Activated CD4-positive, CD25-positive, alpha-beta regulatory T cell (primary cell): Measurements from ENCODE around the gene GCSAM.
A peak's percentile ranks its signal among the peaks of the same experiment; 100 is the strongest.

Experiments used
- DNase-seq, 4 experiments: peaks; one replicate each; lab custom pipeline; 2025; lab: John Stamatoyannopoulos, UW

The GCSAM gene

DNA sequence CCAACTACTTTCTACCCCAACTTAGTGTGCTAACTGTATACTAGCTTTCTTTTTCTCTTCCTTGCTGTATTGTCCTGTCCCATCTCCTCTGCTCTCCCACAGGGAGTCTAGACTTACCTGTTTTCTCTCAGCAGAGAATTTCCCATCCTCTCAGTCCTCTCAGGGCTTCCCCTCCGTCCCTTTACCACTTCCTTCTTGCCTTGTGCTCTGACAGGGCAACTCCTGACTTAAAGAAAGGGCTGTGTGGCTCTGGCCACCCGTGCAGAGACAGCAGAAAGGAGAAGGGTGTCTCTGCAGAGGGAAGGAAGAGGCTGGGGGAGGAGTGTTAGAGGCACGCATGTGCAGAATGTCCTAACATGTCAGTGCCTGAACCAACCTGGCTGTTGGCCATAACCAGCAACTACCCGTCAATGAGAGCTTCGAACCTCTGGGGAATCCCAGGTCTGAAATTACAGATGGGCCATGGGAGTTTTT is at the start of gene GCSAM:
GCSAM (minus strand) TSS at position 274 of the 474 bp plus-strand sequence; CDS start at position 146, 128 bp downstream.
- DNase-seq: peak in 1 of 4 experiments; percentile 1

DNA sequence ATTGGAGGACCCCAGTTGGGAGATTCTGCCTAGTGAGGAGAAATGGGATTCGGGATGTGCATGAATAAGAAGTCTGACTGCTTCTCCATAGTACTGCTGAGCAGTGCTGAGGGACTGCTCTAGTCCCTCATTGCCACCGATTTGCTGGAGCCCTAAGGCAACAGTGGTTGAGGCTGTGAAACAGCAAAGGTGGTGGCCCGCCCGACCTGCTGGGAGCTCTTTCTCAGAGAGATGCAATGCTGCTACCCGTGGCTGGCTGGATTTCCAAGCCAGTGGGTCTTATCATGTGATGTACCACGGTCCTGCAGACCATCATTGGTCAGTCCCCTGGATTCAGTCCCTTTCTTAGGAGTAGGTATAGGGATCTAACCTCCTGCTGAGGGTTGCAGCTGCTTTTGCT is 42.6 kb upstream of the GCSAM start:
- DNase-seq: no peak

DNA sequence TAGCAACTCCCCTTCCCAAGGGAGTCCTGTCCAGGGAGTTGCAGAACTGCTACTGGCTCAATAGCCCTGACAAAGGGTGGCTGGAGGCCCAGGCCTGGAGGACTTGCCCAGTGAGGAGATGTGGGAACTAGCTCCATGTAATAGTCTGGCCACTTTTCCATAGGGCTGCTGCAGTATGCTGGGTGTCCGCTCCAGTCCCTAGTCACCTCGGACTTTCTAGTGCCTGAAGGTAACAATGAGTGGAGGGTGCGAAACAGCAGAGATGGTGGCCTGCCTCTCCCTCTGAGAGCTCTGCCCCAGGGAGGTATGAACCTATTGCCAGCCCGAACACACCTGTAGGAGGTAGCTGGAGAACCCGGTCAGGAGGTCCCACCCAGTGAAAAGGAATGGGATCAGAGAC is 42.0 kb upstream of the GCSAM start:
- DNase-seq: no peak

- no peak for DNase-seq
Measured at GRCh38 chr3:112171144-112171543, 38.1 kb upstream of the GCSAM start.

DNA sequence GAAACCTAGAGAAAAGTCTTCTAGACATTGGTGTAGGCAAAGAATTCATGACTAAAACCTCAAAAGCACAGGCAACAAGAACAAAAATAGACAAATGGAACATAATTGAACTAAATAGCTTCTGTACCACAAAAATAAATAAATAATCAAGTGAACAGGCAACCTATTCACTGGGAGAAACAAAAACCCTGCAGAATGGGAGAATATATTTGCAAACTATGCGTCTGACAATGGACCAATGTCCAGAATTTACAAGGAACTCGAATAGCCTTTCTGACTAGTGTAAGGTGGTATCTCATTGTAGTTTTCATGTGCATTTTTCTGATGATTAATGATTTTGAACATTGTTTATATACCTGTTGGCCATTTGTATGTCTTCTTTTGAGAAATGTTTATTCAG is 37.0 kb upstream of the GCSAM start:
- DNase-seq: no peak

GRCh38 chr3:112167758-112168157 is 34.7 kb upstream of the GCSAM start:
- DNase-seq: no peak

DNA sequence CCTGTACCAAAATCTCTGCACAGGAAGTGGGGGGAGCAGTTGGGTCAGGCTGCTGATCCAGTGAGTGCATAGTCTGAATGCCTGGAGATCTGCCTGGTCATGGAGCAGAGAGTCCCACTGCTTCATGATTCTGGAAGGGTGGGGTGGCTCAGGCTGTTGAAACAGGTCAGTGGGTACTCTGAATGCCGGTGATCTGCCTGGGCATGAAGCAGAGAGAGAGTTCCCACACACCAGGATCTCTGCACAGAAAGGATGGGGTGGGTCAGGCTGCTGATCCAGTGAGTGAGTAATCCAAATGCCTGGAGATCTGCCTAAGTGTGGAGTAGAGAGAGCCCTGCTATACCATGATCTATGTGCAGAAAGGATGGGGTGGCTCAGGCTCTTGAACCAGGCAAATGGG is 16.1 kb upstream of the GCSAM start:
- no peak for DNase-seq

- no peak for DNase-seq
Measured at GRCh38 chr3:112143689-112144088, 10.6 kb upstream of the GCSAM start.

- DNase-seq: no peak
Measured at GRCh38 chr3:112143251-112143650, 10.2 kb upstream of the GCSAM start.

- no peak for DNase-seq
Measured at GRCh38 chr3:112141293-112141692, 8.2 kb upstream of the GCSAM start.

DNA sequence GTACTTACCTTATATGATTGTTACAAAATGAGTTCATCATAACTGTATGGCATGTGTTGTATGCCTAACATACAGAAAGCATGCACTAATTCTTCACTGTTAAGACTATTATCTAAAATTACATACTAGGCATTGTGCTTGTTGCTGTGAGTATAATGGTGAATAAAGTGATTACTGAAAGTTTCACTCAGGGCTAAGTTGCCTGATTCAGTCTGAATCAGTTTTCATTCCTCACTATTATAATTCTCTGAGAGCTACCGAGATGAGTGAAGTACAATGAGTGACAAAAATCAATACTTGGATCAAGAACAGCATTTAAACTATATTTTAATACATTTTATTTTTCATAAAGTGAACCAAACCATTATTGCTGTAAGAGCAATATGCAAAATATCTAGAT is 7.5 kb upstream of the GCSAM start:
- no peak for DNase-seq

DNA sequence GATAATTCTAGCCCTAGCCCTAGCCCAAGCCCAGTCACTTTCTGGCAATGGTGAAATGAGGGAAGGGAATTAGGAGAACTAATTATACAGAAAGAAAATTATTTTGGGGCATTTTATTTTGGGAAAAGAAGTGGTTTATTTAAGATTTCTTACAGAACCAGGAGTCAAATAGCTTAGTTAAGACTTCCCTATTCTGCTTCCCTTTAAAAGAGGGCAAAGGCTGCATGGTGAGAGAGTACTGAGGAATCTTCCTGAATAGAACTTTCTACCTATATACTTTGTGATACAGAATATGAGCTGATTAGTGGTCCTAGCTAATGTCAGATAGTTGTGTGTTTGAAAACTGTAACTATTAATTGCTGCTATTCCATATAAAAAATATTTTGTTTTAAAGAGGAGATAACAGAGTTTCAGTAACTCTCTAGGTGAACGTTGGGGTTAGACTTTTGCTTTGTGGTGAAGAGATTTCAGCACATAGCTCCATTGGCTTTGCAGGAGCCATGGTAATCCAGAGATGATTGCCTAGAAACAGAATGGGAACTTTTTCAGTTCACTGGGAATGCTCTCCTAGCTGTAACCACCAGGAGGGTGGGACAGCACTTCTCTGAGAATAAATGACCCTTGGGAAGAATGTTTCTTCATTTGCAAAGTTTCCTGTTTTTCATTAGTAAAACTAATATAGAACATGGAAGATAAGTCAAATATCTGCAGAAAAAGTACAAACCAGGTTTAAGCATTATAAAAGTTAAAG is 5.3 kb upstream of the GCSAM start:
- DNase-seq: no peak

DNA sequence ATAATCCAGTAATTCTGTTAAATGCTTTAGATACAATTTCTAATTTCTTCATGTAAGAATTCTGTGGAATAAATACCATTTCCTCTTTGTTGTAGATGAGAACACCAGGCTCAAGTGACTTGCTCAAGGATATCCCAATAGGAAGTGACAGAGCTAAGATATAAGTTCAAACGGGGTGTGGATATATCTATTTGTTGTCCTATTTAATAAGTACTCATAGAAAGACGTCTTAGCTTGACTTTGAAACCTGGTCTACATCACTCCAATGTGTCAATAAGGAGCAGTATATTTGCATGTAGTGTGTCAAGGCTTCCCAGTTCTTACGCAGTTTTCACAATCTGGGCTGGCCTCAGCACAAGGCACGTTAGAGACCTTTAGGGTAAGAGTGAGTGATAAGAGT is 4.7 kb upstream of the GCSAM start:
- DNase-seq: no peak

GRCh38 chr3:112136959-112137693 is 4.1 kb upstream of the GCSAM start:
- no peak for DNase-seq

DNA sequence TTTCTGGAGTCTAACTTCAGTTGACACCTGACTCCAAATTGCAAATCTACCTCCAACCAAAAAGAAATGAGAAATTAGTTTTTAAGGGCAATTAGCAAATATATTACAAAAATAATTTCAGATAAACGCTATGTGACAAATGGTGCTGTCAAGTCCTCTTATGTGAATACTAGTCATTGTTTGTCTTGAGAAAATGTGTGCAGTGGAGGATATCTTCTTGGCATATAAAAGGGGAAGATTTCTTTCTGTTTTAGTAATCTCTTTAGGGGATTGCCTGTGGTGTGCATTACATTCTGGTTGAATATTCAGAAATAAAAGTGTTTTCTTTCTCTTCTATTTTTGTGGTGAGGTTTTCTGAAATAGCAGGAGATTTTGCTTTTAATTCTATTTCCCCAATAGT is 3.0 kb upstream of the GCSAM start:
- no peak for DNase-seq

DNA sequence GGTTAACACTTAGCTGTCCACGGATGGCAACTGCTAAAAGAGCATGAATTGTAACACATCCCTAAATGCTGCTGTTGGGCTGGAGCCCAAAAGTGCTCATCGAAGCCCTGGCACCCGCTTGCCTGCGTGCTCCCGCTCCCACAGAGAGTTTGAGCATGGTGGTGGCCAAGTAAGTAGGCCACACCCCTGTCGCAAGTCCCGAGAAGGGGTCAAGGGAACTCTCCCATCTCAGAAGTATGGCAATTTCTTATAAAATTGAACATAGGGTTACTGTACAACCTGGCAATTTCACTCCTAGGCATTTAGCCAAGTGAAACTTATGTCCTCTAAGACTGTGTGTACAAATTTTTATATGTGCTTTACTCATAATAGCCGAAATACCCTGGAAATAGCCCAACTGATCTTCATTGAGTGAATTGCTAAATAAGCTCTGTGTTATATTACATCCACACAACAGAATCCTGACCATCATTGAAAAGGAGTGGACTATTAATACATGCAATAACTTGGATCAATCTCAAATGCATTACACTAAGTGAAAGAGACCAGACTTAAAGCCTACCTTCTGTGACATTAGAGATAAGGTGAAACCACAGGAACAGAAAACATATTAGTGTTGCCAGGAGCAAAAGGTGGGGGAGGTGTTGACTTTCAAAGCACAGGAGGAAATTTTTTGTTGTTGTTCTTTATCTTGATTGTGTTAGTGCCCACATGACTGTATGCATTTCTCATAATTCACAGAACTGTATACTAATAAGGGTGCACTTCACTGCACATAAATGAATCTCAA is 1.5 kb upstream of the GCSAM start:
- DNase-seq: no peak

DNA sequence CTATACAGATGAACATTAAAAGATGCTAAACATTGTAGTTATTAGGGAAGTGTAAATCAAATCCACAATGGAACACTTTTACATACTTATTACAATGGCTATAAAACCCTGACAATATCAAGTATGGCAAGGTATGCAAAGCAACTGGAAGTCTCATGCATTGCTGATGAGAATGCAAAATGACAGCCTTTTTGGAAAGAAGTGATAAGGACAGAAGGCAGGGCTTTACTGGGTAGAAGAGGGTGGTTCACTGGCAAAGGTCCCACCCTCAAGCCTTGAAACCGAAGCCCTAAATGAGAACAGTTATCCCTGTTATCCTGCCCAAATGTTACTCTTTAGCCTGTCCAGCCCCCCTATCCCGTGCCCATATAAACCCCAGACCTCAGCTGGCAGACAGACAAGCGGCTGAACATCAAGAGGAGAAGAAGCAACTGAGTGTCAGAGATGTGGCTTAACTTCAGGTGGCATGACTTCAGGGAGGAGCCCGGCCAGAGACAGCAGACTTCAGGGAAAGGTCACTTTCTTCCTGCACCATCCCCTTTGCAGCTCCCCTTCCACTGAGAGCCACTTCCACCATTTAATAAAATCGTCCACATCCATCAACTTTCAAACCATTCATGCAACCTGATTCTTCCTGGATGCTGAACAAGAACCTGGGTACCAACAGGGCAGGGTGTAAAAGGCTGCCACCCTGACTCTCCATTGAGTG is 732 bp upstream of the GCSAM start:
- DNase-seq: no peak

DNA sequence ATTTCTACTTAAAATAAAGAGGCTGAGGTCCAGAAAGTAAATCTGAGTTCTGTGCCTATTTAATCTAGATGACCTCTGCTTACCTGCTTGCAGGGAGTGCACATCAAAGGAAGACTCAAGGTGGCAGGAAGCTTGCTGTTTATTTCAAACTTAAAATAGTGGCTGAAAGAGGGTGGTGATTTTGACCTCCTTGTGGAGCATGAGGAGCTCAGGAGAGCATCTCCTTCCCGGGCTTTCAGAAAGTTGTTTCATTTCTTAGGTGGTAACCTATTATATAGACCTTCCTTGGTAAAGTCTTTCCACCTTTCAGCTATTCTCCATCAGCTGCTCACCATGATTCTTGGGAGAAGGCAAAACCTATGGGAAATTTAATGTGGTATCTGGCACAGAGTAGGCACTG is 494 bp downstream of the GCSAM start:
- DNase-seq: no peak

DNA sequence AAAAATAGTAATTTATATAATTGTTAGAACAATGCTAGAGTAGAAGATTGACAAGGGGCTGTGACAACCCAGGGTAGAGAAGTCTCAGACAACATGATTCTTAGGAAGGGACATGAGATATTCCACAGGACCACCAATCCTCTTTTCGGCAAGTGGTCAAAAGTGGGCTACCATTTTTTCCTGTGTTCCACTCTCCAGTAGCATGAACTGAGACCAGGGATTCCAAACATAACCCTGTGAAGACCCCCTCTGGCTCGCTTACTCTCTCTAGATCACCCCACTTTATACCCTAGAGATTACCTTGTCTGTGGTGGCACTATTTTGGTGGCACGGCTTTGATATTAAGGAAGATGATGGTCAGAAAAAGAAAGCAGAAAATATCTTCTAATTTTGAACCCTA is 960 bp downstream of the GCSAM start:
- DNase-seq: no peak

DNA sequence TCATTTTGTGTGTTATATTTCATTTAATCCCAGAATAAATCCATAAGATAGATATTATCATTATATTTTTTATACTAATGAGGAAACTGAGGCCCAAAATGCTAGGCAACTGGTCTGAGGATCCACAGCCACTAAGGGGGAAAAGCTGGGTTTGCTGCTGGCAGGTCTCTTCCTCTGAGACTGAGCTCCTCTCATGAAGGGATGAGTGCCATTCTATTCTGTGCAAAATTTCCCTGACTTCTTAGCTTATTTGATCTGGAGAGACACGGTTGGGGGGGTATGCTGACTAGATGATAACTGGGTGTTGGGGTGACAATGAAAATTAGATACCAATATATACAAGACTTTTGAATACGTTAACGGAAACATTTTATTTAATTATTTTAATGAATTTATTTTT is 1.9 kb downstream of the GCSAM start:
- no peak for DNase-seq

DNA sequence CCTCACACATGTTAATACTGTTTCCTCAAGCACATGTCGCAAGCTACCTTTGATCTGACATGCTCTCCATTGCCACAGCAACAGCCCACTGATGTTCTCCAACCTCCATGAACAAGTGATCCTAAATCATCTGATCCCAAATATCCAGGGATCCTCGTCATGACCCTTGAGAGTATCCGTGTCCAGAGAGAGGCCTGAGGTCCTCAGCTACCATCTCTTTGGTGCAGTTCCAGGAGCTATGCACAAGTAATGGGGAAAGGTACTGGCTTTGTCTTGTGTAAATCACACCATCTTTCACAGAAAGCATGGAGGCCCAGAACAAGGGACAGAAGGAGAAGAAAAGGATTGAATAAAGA is 2.4 kb downstream of the GCSAM start:
- DNase-seq: no peak
